Aorta (tissue), 5 donors: ENCODE measurements around the gene RASGEF1C. TPM values are rescaled to one million over a fixed set of nuclear protein-coding genes. Genes with fewer than 3 reads are reported as not detected.
A peak's percentile ranks its signal among the peaks of the same experiment; 100 is the strongest.

ENCODE experiments used
- ATAC-seq: fragments of 200-7000 bp; cut with Tn5 transposase; one replicate; pipeline ENCODE4 v1.9.1; 2022; ENCODE audit warnings: moderate library complexity; ENCODE audit not compliant: low FRiP score
- DNase-seq, 2 donors: peaks; one replicate each; pipeline ENCODE4 v3.0.0-alpha.2; 2020
- H3K27ac ChIP-seq, 2 donors: one replicate each; pipeline ENCODE4 v1.5.1; 2013; ENCODE audit warnings: low read length in 2 of 2, mild to moderate bottlenecking in 2 of 2, moderate library complexity in 2 of 2, control low read depth in 1 of 2, inconsistent platforms in 1 of 2, low read depth in 1 of 2
- H3K27me3 ChIP-seq, 2 donors: one replicate each; pipeline ENCODE4 v1.6.1; 2013; ENCODE audit warnings: control low read depth in 1 of 2, low read length in 1 of 2, mild to moderate bottlenecking in 1 of 2, moderate library complexity in 1 of 2; ENCODE audit not compliant: insufficient read depth in 2 of 2, control insufficient read depth in 1 of 2
- H3K36me3 ChIP-seq, 2 donors: one replicate each; pipeline ENCODE4 v1.6.1; 2013; ENCODE audit warnings: control low read depth in 1 of 2, low read length in 1 of 2, mild to moderate bottlenecking in 1 of 2; ENCODE audit not compliant: insufficient read depth in 2 of 2, control insufficient read depth in 1 of 2
- H3K4me1 ChIP-seq, 2 donors: one replicate each; pipeline ENCODE4 v1.6.1; 2013; ENCODE audit warnings: low read length in 2 of 2, control low read depth in 1 of 2, mild to moderate bottlenecking in 1 of 2, moderate library complexity in 1 of 2; ENCODE audit not compliant: insufficient read depth in 2 of 2, control insufficient read depth in 1 of 2
- H3K4me3 ChIP-seq, 2 donors: one replicate each; pipeline ENCODE4 v1.5.1; 2013; ENCODE audit warnings: low read length in 2 of 2, control low read depth in 1 of 2, mild to moderate bottlenecking in 1 of 2
- H3K9me3 ChIP-seq: one replicate; pipeline ENCODE4 v1.6.1; 2013; ENCODE audit warnings: mild to moderate bottlenecking, low read length; ENCODE audit not compliant: control insufficient read depth
- WGBS, 2 donors: extraction: QIAGEN DNeasy Blood & Tissue Kit; methylation state at CpG; one replicate each; pipeline ENCODE4 v1.1.7; 2013; 5-methylcytosine and 5-hydroxymethylcytosine counted together
- intact Hi-C, 2 donors: fragments of 100-400 bp; cut with DNase I; formaldehyde crosslinking; loops; one replicate each; pipeline versions ENCODE4 v1.14.2 to v1.15.0; 2022
- polyA plus RNA-seq, 2 donors: library from polyadenylated mRNA; stranded (reverse); fragments of 200-250 nt; gene quantifications; one replicate each; pipeline ENCODE4 v1.2.3, GENCODE V29; 2013
- total RNA-seq, 2 donors: library from RNA; stranded (reverse); fragmentation: NEBNext Ultra II Directional; extraction: Animal tissue kit (Norgen Biotek cat#: 25700); gene quantifications; one replicate each; pipeline ENCODE4 v1.2.1, GENCODE V29; 2021
- donor health status: healthy with polysubstance abuse.
- donor health status: Bipolar disorder and iron deficiency.
- donor health status: DM: no; HTN: no; CAD: no.
- donor health status: DM: no; HTN: no; CAD: no.
- donor health status: DM: yes; HTN: yes; CAD: no.

The RASGEF1C gene
- total and polyA plus RNA-seq, 4 donors = 0.66 to 1.2 TPM; not detected in 2

- peak in 1 of 2 donors; percentile 64 for DNase-seq
- 90% methylated on average over 24 of the region's 24 CpGs for WGBS, 2 donors
- Histone ChIP-seq H3K4me1 (no peaks in the 10 kb centered on the region), H3K36me3 (no peaks in the 10 kb centered on the region), H3K9me3 (no peaks in the 10 kb centered on the region), H3K27ac (no peak overlapping the region), H3K27me3 (no peaks in the 10 kb centered on the region), H3K4me3 (no peak overlapping the region)
- intact Hi-C loops = no loop called here
- ATAC-seq = no peak
Measured at GRCh38 chr5:180137401-180138213, 71.4 kb downstream of the RASGEF1C start.

GRCh38 chr5:180136630-180137381 lies 72.2 kb downstream of the RASGEF1C start:
- Histone ChIP-seq H3K27ac (no peak overlapping the region), H3K9me3 (no peaks in the 10 kb centered on the region), H3K4me1 (no peaks in the 10 kb centered on the region), H3K36me3 (no peaks in the 10 kb centered on the region), H3K27me3 (no peaks in the 10 kb centered on the region), H3K4me3 (no peak overlapping the region)
- ATAC-seq (no peak), DNase-seq (no peak)
- WGBS, 2 donors = 88 to 89% methylated on average over 36 to 38 of the region's 38 CpGs
- intact Hi-C loops = no loop called here

- no peak overlapping the region for H3K4me3 ChIP-seq
- intact Hi-C loops = no loop called here
- H3K4me1 ChIP-seq = no peaks in the 10 kb centered on the region
- DNase-seq (peak in 1 of 2 donors; percentile 62), ATAC-seq (no peak)
- H3K27ac ChIP-seq = no peak overlapping the region
- H3K9me3 ChIP-seq = no peaks in the 10 kb centered on the region
- no peaks in the 10 kb centered on the region for H3K36me3 ChIP-seq
- no peaks in the 10 kb centered on the region for H3K27me3 ChIP-seq
- WGBS, 2 donors = 91 to 95% methylated on average over 41 to 43 of the region's 43 CpGs
Measured at GRCh38 chr5:180135967-180136629, 72.9 kb downstream of the RASGEF1C start.

GRCh38 chr5:180135128-180135955 lies 73.7 kb downstream of the RASGEF1C start:
- Histone ChIP-seq H3K9me3 (no peaks in the 10 kb centered on the region), H3K27ac (no peak overlapping the region), H3K36me3 (no peaks in the 10 kb centered on the region), H3K4me3 (no peak overlapping the region), H3K4me1 (no peaks in the 10 kb centered on the region), H3K27me3 (no peaks in the 10 kb centered on the region)
- ATAC-seq = no peak
- DNase-seq = peak in 1 of 2 donors; percentile 60
- WGBS, 2 donors = 65 to 67% methylated on average over 13 of the region's 13 CpGs
- intact Hi-C loops = no loop called here

GRCh38 chr5:180133971-180134508 lies 75.0 kb downstream of the RASGEF1C start:
- Histone ChIP-seq H3K4me1 (no peaks in the 10 kb centered on the region), H3K9me3 (no peaks in the 10 kb centered on the region), H3K4me3 (no peak overlapping the region), H3K27ac (no peak overlapping the region), H3K36me3 (no peaks in the 10 kb centered on the region), H3K27me3 (no peaks in the 10 kb centered on the region)
- intact Hi-C loops = loop anchor here in 1 of 2 donors (5.0 kb wide), 1 partner anchor 193 kb away; no protein-coding TSS in a partner anchor
- 87 to 91% methylated on average over 9 of the region's 9 CpGs for WGBS, 2 donors
- peak in 1 of 2 donors; percentile 45 for DNase-seq
- ATAC-seq = no peak

GRCh38 chr5:180133551-180133950 lies 75.5 kb downstream of the RASGEF1C start:
- DNase-seq (no peak), ATAC-seq (no peak)
- WGBS, 2 donors = 90 to 92% methylated on average over 4 of the region's 4 CpGs
- H3K4me3 ChIP-seq = no peak overlapping the region
- intact Hi-C loops = loop anchor here in 1 of 2 donors (5.0 kb wide), 1 partner anchor 194 kb away; no protein-coding TSS in a partner anchor
- no peak overlapping the region for H3K27ac ChIP-seq
- no peaks in the 10 kb centered on the region for H3K27me3 ChIP-seq
- H3K4me1 ChIP-seq = no peaks in the 10 kb centered on the region
- H3K9me3 ChIP-seq = no peaks in the 10 kb centered on the region
- H3K36me3 ChIP-seq = no peaks in the 10 kb centered on the region

- no peaks in the 10 kb centered on the region for H3K4me1 ChIP-seq
- no peaks in the 10 kb centered on the region for H3K36me3 ChIP-seq
- WGBS, 2 donors = 68 to 78% methylated on average over 9 of the region's 9 CpGs
- no peaks in the 10 kb centered on the region for H3K27me3 ChIP-seq
- no peaks in the 10 kb centered on the region for H3K9me3 ChIP-seq
- no peak overlapping the region for H3K4me3 ChIP-seq
- ATAC-seq (no peak), DNase-seq (peak in 1 of 2 donors; percentile 51)
- intact Hi-C loops = loop anchor here in 1 of 2 donors (5.0 kb wide), 1 partner anchor 194 kb away; no protein-coding TSS in a partner anchor
- no peak overlapping the region for H3K27ac ChIP-seq
Measured at GRCh38 chr5:180133060-180133459, 76.0 kb downstream of the RASGEF1C start.
